ENCODE data around the gene IMPACT. TPM values are rescaled to one million over a fixed set of nuclear protein-coding genes. Genes with fewer than 3 reads are reported as not detected.

IMPACT gene
- total RNA-seq, 3 donors from 2014 or later (not counting 1 experiment from before 2014, with no cell fraction given), result 8.4 to 19.9 (median 12.2) TPM

DNA sequence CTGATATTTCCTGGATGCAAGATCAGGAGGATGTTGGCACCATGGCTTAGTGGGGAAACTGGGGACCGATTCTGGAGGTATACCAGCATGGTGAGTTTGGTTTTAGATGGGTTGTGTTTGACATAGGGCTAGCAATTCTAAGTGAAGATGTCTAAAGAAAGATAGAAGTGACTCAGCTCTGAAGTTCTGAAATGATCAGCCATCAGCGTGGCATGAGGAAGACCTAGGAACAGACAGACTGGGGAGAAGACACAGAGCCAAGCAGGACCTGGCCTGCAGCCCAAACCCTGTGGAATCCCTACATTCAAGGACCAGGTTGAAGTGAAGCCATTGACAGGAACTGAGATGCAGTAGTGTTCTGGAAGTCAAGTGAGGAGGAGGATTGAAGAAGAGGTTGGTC lies 73.7 kb downstream of the IMPACT start:
- Histone ChIP-seq H3K27me3 (ENCODE audit: control insufficient read depth, insufficient read depth, low read length) (no peaks in the 10 kb centered on the region), H3K36me3 (ENCODE audit: control insufficient read depth, insufficient read depth, low read length) (no peaks in the 10 kb centered on the region), H3K4me1 (ENCODE audit: control insufficient read depth, insufficient read depth, low read length) (no peaks in the 10 kb centered on the region), H3K4me3 (ENCODE audit: low read length) (no peak overlapping the region), H3K27ac (ENCODE audit: low read length) (no peak overlapping the region), H3K9me3 (ENCODE audit: control insufficient read depth, insufficient read depth, low read length) (no peaks in the 10 kb centered on the region)
- Mint-ChIP-seq H3K4me3 (no peak overlapping the region), H3K27me3 (ENCODE audit: low read depth in 2 of 2) (peaks cover 34 to 56% of the 10 kb centered on the region in 2 donors), H3K9me3 (no peaks in the 10 kb centered on the region), H3K27ac (no peak overlapping the region), H3K36me3 (no peaks in the 10 kb centered on the region), H3K4me1 (peaks cover under 1 to 1% of the 10 kb centered on the region in 2 donors)
- 70% methylated on average over 2 of the region's 2 CpGs for WGBS (ENCODE audit: insufficient coverage)
- ATAC-seq, result no peak
- intact Hi-C loops (cut with micrococcal nuclease), result no loop called here
- DNase-seq, result no peak
- TF ChIP-seq, protein P1, sequence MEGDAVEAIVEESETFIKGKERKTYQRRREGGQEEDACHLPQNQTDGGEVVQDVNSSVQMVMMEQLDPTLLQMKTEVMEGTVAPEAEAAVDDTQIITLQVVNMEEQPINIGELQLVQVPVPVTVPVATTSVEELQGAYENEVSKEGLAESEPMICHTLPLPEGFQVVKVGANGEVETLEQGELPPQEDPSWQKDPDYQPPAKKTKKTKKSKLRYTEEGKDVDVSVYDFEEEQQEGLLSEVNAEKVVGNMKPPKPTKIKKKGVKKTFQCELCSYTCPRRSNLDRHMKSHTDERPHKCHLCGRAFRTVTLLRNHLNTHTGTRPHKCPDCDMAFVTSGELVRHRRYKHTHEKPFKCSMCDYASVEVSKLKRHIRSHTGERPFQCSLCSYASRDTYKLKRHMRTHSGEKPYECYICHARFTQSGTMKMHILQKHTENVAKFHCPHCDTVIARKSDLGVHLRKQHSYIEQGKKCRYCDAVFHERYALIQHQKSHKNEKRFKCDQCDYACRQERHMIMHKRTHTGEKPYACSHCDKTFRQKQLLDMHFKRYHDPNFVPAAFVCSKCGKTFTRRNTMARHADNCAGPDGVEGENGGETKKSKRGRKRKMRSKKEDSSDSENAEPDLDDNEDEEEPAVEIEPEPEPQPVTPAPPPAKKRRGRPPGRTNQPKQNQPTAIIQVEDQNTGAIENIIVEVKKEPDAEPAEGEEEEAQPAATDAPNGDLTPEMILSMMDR (IDR thresholded peaks at IDR 0.05), result no peak

DNA sequence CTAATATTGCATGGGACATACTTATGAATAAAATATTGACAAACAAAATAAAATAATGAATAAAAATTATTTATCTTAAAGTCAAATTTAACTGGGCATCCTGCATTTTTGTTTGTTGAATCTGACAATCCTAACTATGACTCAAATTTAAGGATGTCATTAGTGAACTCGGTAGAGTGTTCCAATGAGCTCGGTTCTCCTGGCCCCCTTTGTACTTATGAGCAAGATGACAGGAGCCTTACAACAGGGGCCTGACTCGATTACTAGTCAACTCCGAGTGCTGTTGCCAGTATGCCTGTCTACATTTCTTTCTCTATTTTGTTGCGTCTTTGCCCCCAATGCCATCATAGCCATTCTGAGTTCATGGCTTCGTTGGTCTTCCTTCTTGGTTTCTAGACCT lies 74.3 kb downstream of the IMPACT start:
- Histone ChIP-seq H3K4me3 (ENCODE audit: low read length) (no peak overlapping the region), H3K4me1 (ENCODE audit: control insufficient read depth, insufficient read depth, low read length) (no peaks in the 10 kb centered on the region), H3K27ac (ENCODE audit: low read length) (no peak overlapping the region), H3K27me3 (ENCODE audit: control insufficient read depth, insufficient read depth, low read length) (no peaks in the 10 kb centered on the region), H3K36me3 (ENCODE audit: control insufficient read depth, insufficient read depth, low read length) (no peaks in the 10 kb centered on the region), H3K9me3 (ENCODE audit: control insufficient read depth, insufficient read depth, low read length) (no peaks in the 10 kb centered on the region)
- no peaks in the 10 kb centered on the region for H3K36me3 Mint-ChIP-seq
- DNase-seq, result no peak
- no peaks in the 10 kb centered on the region for H3K9me3 Mint-ChIP-seq
- no peak for ATAC-seq
- peaks cover 33 to 59% of the 10 kb centered on the region in 2 donors for H3K27me3 Mint-ChIP-seq (ENCODE audit: low read depth in 2 of 2)
- H3K4me3 Mint-ChIP-seq, result no peak overlapping the region
- WGBS (ENCODE audit: insufficient coverage), result 90% methylated on average over 6 of the region's 6 CpGs
- TF ChIP-seq, protein P1 (IDR thresholded peaks at IDR 0.05), result no peak
- no peaks in the 10 kb centered on the region for H3K4me1 Mint-ChIP-seq
- H3K27ac Mint-ChIP-seq, result no peak overlapping the region
- intact Hi-C loops (cut with micrococcal nuclease), result no loop called here

DNA sequence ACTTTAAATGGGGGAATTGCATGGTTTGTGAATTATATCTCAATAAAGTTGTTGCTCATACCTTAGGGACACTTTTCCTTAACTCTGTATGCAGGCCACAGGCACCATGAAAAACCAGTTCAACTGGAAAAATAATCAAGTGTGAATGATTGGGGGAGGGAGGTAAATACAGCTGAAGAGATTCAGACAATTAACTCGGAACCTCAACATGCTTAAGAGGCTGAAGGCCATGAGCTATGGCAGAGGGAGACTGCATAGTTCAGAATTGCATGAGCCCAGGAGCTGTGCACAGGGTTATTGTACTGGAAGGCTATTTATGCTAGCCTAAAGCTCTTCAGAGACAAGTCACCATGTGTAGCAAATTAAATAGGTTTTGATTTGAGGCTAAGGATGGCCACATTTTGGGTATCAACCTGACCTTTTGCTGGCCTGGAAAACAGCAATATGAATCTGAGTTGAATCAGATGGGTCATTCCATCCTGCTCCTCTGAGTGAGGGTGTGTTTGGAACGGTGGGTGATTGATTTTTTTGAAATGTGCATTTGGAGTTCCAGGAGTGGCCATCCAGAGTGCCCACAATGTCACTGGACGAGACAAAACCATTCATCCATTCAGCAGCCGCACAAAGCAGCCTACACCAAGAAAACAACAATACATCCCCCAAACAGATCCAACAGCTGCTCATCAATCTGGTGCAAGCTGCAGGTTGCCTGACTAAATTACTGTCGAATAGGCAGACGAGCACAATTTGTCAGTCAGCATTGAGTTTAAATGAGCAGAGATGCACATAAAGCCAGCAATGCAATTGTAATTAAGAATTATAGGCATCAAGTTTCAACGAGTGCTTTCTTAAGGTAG lies 76.4 kb downstream of the IMPACT start:
- WGBS (ENCODE audit: insufficient coverage), result 91% methylated on average over 6 of the region's 7 CpGs
- ATAC-seq (no peak), DNase-seq (no peak)
- Mint-ChIP-seq H3K4me3 (no peak overlapping the region), H3K27me3 (ENCODE audit: low read depth in 2 of 2) (peaks cover 26 to 53% of the 10 kb centered on the region in 2 donors), H3K9me3 (no peaks in the 10 kb centered on the region), H3K36me3 (no peaks in the 10 kb centered on the region), H3K27ac (no peak overlapping the region), H3K4me1 (no peaks in the 10 kb centered on the region)
- intact Hi-C loops (cut with micrococcal nuclease), result no loop called here
- Histone ChIP-seq H3K9me3 (ENCODE audit: control insufficient read depth, insufficient read depth, low read length) (no peaks in the 10 kb centered on the region), H3K27me3 (ENCODE audit: control insufficient read depth, insufficient read depth, low read length) (no peaks in the 10 kb centered on the region), H3K27ac (ENCODE audit: low read length) (no peak overlapping the region), H3K4me3 (ENCODE audit: low read length) (no peak overlapping the region), H3K4me1 (ENCODE audit: control insufficient read depth, insufficient read depth, low read length) (no peaks in the 10 kb centered on the region), H3K36me3 (ENCODE audit: control insufficient read depth, insufficient read depth, low read length) (no peaks in the 10 kb centered on the region)
- TF ChIP-seq, protein P1 (IDR thresholded peaks at IDR 0.05), result no peak

Other genes with a start within 250 kb of the IMPACT start
- gene OSBPL1A, start 28.8 kb upstream of the IMPACT start, total RNA-seq, result 10 to 100 TPM in 1 of 3 donors, 1 to 10 TPM in 2; 1.2 to 32.5 (median 1.5) TPM
- 10 to 100 TPM in 1 of 3 donors, under 1 TPM in 1, not detected in 1; 0.23 to 13.9 TPM for gene HRH4, start 34.0 kb downstream of the IMPACT start, total RNA-seq